GM20000 (cell line): ENCODE data around the gene AQP1.

Experiments used
- DNase-seq: peaks from one replicate; pipeline ENCODE4 v3.0.0; 2012; ENCODE audit warnings: low spot score
- TF ChIP-seq, protein P1 (sequence below): IDR thresholded peaks from 2 replicates; pipeline ENCODE4 v1.5.1; 2012; ENCODE audit warnings: mild to moderate bottlenecking, control low read depth; ENCODE audit errors: extremely low read depth, missing control alignments

AQP1 gene

DNA sequence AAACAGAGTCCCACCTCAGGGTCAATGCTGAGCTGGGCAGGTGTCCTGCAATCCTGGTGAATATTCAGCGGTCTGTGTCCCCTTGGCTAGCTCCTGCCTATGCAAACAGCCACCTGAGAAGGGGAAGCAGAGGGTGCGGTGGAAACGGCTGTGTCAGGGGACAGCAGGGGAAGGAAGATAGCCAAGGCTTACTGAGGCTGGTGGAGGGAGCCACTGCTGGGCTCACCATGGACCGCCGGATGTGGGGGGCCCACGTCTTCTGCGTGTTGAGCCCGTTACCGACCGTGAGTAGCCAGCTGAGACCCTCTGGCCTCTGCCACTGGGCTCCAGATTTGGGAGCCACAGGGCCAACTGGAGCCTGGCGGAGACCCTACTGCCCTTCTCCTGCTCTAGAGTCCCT is 52.2 kb downstream of the AQP1 start, which contains the start of gene GHRHR:
TSS of gene GHRHR (plus strand) at position 112 of the 400 bp plus-strand sequence. CDS start at position 228, 116 bp downstream.
- no peak for DNase-seq
- TF ChIP-seq, protein P1, sequence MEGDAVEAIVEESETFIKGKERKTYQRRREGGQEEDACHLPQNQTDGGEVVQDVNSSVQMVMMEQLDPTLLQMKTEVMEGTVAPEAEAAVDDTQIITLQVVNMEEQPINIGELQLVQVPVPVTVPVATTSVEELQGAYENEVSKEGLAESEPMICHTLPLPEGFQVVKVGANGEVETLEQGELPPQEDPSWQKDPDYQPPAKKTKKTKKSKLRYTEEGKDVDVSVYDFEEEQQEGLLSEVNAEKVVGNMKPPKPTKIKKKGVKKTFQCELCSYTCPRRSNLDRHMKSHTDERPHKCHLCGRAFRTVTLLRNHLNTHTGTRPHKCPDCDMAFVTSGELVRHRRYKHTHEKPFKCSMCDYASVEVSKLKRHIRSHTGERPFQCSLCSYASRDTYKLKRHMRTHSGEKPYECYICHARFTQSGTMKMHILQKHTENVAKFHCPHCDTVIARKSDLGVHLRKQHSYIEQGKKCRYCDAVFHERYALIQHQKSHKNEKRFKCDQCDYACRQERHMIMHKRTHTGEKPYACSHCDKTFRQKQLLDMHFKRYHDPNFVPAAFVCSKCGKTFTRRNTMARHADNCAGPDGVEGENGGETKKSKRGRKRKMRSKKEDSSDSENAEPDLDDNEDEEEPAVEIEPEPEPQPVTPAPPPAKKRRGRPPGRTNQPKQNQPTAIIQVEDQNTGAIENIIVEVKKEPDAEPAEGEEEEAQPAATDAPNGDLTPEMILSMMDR = no peak

DNA sequence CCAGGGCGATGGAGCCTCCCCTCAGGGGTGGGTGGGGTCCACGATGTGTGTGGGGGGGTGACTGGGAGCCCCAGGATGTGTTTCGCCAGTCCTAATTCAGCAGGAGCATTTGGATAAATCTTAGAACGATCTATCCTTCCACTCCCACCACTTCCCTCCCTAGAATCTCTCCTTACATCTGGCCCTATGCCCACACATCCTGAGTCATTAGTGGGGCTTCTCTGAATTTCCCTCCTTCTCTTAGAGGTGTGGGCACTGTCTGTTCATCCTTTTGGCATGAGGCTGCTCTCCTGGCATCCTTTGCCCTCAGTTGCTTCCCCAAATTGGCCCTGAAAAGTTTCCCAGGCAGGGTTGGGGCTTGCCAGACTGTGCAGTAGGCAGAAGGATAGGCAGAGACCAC is 53.7 kb downstream of the AQP1 start:
- TF ChIP-seq, protein P1 = no peak
- no peak for DNase-seq

DNA sequence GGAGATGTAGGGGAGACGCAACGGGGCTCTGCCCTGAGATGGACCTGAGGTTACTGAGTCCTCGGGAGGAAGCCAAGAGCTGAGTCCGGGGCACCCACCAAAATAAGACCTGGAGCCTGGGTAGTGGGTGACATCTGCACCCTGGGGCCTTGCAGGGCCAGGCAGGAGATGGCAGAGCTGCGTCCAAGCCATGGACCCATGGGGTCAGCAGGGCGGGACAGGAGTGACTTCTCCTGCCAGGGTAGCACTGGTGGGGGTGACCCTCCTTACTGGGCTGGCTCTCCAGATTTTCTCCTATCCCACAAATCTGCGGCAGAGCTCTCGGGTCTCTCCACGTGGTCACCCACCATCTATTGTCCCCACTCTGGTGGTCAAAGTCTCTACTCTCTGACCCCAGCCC is 54.2 kb downstream of the AQP1 start:
- TF ChIP-seq, protein P1 = no peak
- no peak for DNase-seq

DNA sequence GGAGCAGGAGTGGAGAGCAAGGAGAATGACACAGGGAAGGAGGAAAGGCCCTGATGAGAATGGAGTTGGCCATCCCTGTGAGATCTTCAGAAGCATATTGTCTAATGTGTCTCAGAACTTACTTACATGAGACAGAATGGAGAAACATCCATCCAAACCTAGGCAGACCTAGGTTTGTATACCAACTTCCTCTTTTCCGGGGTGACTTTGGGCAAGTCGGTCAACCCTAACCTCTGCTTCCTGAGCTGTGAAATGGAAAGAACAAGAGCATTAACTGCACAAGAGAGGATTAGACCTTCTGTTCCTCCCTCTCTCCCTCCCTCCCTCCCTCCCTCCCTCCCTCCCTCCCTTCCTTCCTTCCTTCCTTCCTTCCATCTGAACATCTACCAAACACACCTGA is 56.6 kb downstream of the AQP1 start:
- TF ChIP-seq, protein P1 = no peak
- DNase-seq = no peak

DNA sequence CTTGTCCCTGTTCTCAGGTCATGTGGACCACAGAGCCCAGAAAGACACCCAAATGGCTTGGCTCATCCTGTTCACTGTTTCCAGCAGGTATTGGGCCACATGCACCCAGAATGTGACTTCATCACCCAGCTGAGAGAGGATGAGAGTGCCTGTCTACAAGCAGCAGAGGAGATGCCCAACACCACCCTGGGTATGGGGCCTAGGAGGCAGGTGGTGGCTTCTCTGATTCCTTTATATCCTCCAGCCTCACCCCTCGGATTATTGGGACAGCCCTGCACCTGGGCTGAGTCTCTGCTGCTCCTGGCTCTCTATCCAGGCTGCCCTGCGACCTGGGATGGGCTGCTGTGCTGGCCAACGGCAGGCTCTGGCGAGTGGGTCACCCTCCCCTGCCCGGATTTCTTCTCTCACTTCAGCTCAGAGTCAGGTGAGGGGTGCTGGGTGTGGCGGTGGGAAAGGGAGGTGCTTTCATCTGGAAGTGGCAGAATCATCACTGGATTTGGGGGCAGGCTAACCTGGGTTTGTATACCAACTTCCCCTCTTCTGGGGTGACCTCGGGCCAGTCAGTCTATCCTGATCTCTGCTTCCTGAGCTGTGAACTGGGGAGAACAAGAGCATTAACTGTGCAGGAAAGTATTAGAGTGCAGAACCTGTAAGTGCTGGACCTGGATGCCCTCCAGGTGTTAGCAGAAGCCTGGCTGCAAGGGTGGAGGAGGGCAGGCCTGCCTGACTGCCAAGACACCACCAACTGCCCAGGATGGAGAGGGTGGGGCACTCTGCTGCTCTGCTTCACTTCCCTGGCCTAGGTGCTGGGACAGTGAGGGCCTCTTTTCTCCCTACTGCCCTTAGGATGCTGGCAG is 57.3 kb downstream of the AQP1 start:
- TF ChIP-seq, protein P1 = no peak
- DNase-seq = no peak

DNA sequence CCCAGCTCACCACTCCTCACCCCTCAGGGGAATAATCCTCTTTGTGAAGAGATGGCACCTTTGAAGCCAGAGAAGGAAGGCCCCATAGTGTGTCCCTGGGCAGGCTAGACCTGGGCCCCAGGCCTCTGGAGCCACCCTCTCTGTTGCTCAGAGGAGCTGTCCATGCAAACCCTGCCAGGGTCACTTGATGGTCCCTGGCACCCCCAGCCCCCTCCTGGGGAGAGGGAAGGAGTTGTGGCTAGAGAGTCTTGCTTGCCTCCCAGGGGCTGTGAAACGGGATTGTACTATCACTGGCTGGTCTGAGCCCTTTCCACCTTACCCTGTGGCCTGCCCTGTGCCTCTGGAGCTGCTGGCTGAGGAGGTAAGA is 57.9 kb downstream of the AQP1 start:
- no peak for DNase-seq
- TF ChIP-seq, protein P1 = no peak

DNA sequence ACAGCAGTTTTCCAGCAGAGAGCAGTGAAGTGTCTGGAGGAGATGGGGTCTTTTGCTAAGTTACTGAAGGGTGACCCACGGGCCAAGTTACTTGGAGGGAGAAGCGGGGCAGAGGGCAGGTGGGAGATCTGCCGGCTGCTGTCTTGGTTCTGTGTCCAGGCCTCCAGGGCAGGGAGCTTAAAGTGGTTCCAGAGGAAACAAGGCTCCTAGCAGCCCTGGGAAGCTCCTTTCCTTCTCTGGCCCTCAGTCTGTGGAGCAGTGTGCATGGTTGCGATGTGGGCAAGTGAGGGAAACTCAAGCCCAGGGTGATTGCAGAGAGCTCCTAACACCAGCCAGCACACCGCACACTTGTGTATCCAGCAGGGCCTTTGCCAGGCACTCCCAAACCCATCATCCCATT is 58.4 kb downstream of the AQP1 start:
- TF ChIP-seq, protein P1 = no peak
- no peak for DNase-seq
